Measurements from ENCODE around the gene KRT86. TPM values are rescaled to one million over a fixed set of nuclear protein-coding genes. Genes with fewer than 3 reads are reported as not detected.

Gene KRT86
- total and polyA plus RNA-seq, 2 of the 13 experiments (the other 11 are each of a cell fraction or from before 2014, with no cell fraction given), result not detected

DNA sequence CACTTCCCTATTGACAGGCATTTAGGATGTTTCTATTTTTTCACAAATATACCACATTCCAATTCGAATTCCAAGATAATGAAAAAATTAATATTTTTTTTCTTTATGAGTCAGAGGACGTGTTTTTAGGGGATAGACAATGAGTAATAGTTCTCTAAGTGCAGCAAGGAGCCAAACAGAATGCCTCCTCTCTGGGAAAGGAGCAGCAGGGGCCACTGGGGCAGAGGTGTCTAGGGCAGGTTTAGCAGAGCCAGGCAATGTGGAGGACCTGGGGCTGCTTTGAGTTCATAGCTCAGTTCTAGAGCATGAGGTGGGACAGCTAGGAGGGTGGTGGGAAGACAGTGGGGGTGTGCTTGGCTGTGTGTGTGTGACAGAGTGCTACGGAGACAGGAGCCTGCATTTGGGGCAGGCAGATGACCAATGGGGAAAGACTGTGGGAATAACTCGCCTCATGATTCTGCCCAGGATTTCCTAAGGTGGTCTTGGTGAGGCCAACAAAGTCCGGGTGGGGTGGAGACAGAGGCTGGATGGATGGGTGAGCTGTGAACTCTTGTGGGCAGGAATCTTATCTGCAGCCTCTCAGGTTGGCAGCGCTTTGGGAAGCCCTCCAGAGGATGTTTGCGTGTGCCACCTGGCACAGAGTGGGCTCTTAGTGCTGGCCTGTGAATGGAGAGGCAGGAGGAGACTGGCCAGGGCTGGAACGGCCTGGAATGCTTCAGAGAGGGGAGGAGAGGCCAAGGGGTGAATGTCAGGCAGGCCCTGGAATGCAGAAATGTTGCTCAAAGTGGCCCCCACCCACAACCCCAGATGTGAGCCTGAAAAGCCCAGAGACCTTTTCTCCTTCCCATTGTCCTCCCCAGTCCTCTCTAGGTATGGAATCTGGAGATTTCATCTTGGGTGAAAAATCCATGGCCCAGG lies 43.8 kb upstream of the KRT86 start:
- BruUV-seq (replicated peaks), result no TSS peak
- Histone ChIP-seq H3K36me3 (replicated peaks in 1 of 2; ENCODE audit: control insufficient read depth in 1 of 2, insufficient read depth in 2 of 2, low read length in 2 of 2) (no peaks in the 10 kb centered on the region), H3K79me2 (ENCODE audit: insufficient read depth, low read length) (no peaks in the 10 kb centered on the region), H3K4me3 (replicated peaks in 1 of 3; ENCODE audit: insufficient read depth in 1 of 3, low read depth in 2 of 3, low read length in 3 of 3) (no peak overlapping the region), H3K27ac (ENCODE audit: extremely low read length, insufficient read depth, low read length) (no peak overlapping the region), H2AFZ (ENCODE audit: low read length) (no peak overlapping the region), H3K4me2 (ENCODE audit: low read depth, low read length) (no peak overlapping the region), H4K20me1 (ENCODE audit: insufficient read depth, low read length) (no peaks in the 10 kb centered on the region), H3K9ac (ENCODE audit: insufficient read depth, low read depth, low read length) (no peak overlapping the region), H3K4me1 (ENCODE audit: insufficient read depth, low read length) (no peaks in the 10 kb centered on the region), H3K27me3 (ENCODE audit: control insufficient read depth in 1 of 2, insufficient read depth in 2 of 2, low read length in 2 of 2) (peaks cover 0 to 49% of the 10 kb centered on the region in 2 experiments), H3K9me3 (ENCODE audit: low read length) (no peaks in the 10 kb centered on the region)
- no peak for ATAC-seq
- TF ChIP-seq HMGXB4 (CRISPR knock-in tag; IDR thresholded peaks at IDR 0.05; ENCODE audit: borderline replicate concordance in 1 of 2, low read depth in 1 of 2), result no peak
- no peak for DNase-seq (ENCODE audit: low spot score)
- in situ Hi-C loops (cut with HindIII; ENCODE audit: extremely low pct_ligation_motif_present, low pct_unique_long_range_greater_than_20kb), result no loop called here
- ChIA-PET POLR2A (no interaction called here), CTCF (ENCODE audit: low intra/inter-chr PET ratio, low total read pairs) (no interaction called here)
- 10% methylated on average over 8 of the region's 8 CpGs for WGBS (ENCODE audit: low lambda C conversion rate)
- FAIRE-seq, result no peak
- intact Hi-C loops (cut with micrococcal nuclease; ENCODE audit: unreplicated experiment), result no loop called here

DNA sequence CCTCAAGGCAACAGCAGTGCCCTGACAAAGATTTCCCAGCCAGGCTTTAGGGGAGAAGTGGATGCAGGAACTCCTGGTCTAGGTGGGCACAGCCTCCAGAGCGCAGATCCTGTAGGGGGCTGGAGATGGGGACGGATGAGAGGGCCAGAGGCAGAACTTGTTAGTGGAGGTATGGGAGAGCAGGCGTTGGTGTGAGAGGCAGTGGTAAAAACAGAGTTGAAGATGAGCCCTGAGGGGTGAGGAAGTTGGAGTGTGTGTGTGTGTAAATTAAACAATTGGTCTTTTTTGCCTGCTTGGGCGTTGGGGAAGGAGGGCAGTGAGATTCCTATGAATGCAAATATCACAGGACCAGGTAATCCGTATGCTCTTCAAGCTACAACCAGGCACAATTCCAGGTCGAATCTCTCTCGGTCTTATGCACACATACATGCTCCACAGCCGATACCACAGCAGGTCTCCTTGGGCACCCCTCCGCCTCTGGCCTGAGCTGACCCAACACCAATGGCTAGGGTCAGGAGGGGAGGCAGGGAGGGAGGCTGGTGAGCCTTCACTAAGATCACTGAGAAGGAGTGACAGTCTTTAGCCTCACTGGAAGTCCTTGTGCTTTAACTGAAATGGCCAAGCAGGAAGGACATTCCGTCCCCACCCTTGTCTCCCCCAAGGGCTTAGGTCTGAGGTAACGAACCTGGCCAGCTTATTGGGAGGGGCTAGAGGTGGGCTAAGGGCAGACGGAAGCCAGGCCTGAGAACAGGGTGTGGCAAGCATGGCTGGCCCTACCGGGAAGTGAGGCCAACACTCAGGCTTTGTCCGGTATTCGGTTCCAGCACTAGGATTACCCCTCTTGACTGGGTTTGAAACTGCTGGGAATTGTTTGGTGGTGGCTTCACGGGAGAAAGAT lies 42.9 kb upstream of the KRT86 start:
- no peak overlapping the region for H3K27ac ChIP-seq (ENCODE audit: extremely low read length, insufficient read depth, low read length)
- H3K36me3 ChIP-seq (replicated peaks in 1 of 2; ENCODE audit: control insufficient read depth in 1 of 2, insufficient read depth in 2 of 2, low read length in 2 of 2), result no peaks in the 10 kb centered on the region
- ChIA-PET CTCF (ENCODE audit: low intra/inter-chr PET ratio, low total read pairs) (no interaction called here), POLR2A (no interaction called here)
- H4K20me1 ChIP-seq (ENCODE audit: insufficient read depth, low read length), result no peaks in the 10 kb centered on the region
- intact Hi-C loops (cut with micrococcal nuclease; ENCODE audit: unreplicated experiment) (no loop called here), in situ Hi-C loops (cut with HindIII; ENCODE audit: extremely low pct_ligation_motif_present, low pct_unique_long_range_greater_than_20kb) (no loop called here)
- DNase-seq (ENCODE audit: low spot score) (no peak), FAIRE-seq (no peak), ATAC-seq (no peak)
- no peaks in the 10 kb centered on the region for H3K79me2 ChIP-seq (ENCODE audit: insufficient read depth, low read length)
- WGBS (ENCODE audit: low lambda C conversion rate), result 11% methylated on average over 10 of the region's 16 CpGs
- H3K4me2 ChIP-seq (ENCODE audit: low read depth, low read length), result no peak overlapping the region
- BruUV-seq (replicated peaks), result no TSS peak
- H3K4me3 ChIP-seq (replicated peaks in 1 of 3; ENCODE audit: insufficient read depth in 1 of 3, low read depth in 2 of 3, low read length in 3 of 3), result no peak overlapping the region
- no peak overlapping the region for H3K9ac ChIP-seq (ENCODE audit: insufficient read depth, low read depth, low read length)
- no peaks in the 10 kb centered on the region for H3K9me3 ChIP-seq (ENCODE audit: low read length)
- no peak overlapping the region for H2AFZ ChIP-seq (ENCODE audit: low read length)
- no peaks in the 10 kb centered on the region for H3K4me1 ChIP-seq (ENCODE audit: insufficient read depth, low read length)
- H3K27me3 ChIP-seq (ENCODE audit: control insufficient read depth in 1 of 2, insufficient read depth in 2 of 2, low read length in 2 of 2), result peaks cover 0 to 47% of the 10 kb centered on the region in 2 experiments; a peak in 4 of 5 replicates
- no peak for TF ChIP-seq POLR2A (IDR thresholded peaks at IDR 0.05; ENCODE audit: insufficient read depth in 1 of 2, low read depth in 2 of 2, low read length in 2 of 2)
- TF ChIP-seq SIX4 (CRISPR knock-in tag; IDR thresholded peaks at IDR 0.05), result no peak
- no peak for TF ChIP-seq ZFX (CRISPR knock-in tag; IDR thresholded peaks at IDR 0.05; ENCODE audit: low read depth)
- no peak for TF ChIP-seq FOXJ3 (CRISPR knock-in tag; IDR thresholded peaks at IDR 0.05; ENCODE audit: borderline replicate concordance)
- no peak for TF ChIP-seq ZNF562 (CRISPR knock-in tag; IDR thresholded peaks at IDR 0.05; ENCODE audit: borderline replicate concordance)
- no peak for TF ChIP-seq GTF2F1 (IDR thresholded peaks at IDR 0.05; ENCODE audit: low read length)
- no peak for TF ChIP-seq HNRNPLL (IDR thresholded peaks at IDR 0.05; ENCODE audit: low read depth, low read length, poor library complexity, severe bottlenecking)
- TF ChIP-seq E2F5 (CRISPR knock-in tag; conservative IDR thresholded peaks at IDR 0.05), result no peak
- no peak for TF ChIP-seq ZNF770 (CRISPR knock-in tag; IDR thresholded peaks at IDR 0.05)

Data from HepG2 (cell line).